CD4-positive, alpha-beta T cell treated with Interleukin-6 for 4 hours (primary cell): ENCODE results near the gene SH2D5.

Source experiments
- DNase-seq: peaks from one replicate; pipeline ENCODE4 v3.0.0-alpha.2; 2020; ENCODE audit warnings: mixed read lengths

SH2D5 gene

GRCh38 chr1:20712215-20712577 is 20.3 kb downstream of the SH2D5 start:
- no peak for DNase-seq

- no peak for DNase-seq
These were observed 21.0 kb downstream of the SH2D5 start for GRCh38 chr1:20711285-20712214.

- DNase-seq, result no peak
These were observed 21.8 kb downstream of the SH2D5 start for GRCh38 chr1:20710469-20711284.

- no peak for DNase-seq
These were observed 22.6 kb downstream of the SH2D5 start for GRCh38 chr1:20709868-20710267.

- DNase-seq, result no peak
These were observed 23.6 kb downstream of the SH2D5 start for GRCh38 chr1:20708891-20709290.

GRCh38 chr1:20708057-20708456 is 24.4 kb downstream of the SH2D5 start:
- DNase-seq, result no peak

GRCh38 chr1:20706841-20707240 is 25.7 kb downstream of the SH2D5 start:
- no peak for DNase-seq

GRCh38 chr1:20705203-20705755 is 27.2 kb downstream of the SH2D5 start:
- DNase-seq, result peak; percentile 23

- no peak for DNase-seq
These were observed 27.9 kb downstream of the SH2D5 start for GRCh38 chr1:20704390-20705202.

- no peak for DNase-seq
These were observed 29.3 kb downstream of the SH2D5 start for GRCh38 chr1:20703124-20703756.

GRCh38 chr1:20702416-20702815 is 30.1 kb downstream of the SH2D5 start:
- no peak for DNase-seq

- no peak for DNase-seq
These were observed 30.7 kb downstream of the SH2D5 start for GRCh38 chr1:20701847-20702246.

- no peak for DNase-seq
These were observed 31.1 kb downstream of the SH2D5 start for GRCh38 chr1:20701446-20701845.

GRCh38 chr1:20700636-20701215 is 31.8 kb downstream of the SH2D5 start:
- no peak for DNase-seq

GRCh38 chr1:20699558-20699957 is 32.9 kb downstream of the SH2D5 start:
- DNase-seq, result no peak

GRCh38 chr1:20698195-20698910 is 34.1 kb downstream of the SH2D5 start:
- DNase-seq, result no peak

GRCh38 chr1:20697563-20697962 is 34.9 kb downstream of the SH2D5 start:
- DNase-seq, result no peak

- peak; percentile 79 for DNase-seq
These were observed 35.8 kb downstream of the SH2D5 start for GRCh38 chr1:20696397-20697333.

- no peak for DNase-seq
These were observed 37.0 kb downstream of the SH2D5 start for GRCh38 chr1:20695515-20695914.

GRCh38 chr1:20693623-20694022 is 38.9 kb downstream of the SH2D5 start:
- DNase-seq, result no peak
